Fibroblast of skin of left quadriceps (primary cell): ENCODE data around the gene MEN1.

Source experiments
- DNase-seq, 2 experiments: peaks; one replicate each; pipeline ENCODE4 v3.0.0-alpha.2; 2013; ENCODE audit warnings: low read depth in 2 of 2

The MEN1 gene

GRCh38 chr11:64810271-64810890 lies at the start of gene MEN1:
Gene MEN1, minus strand, starts transcription at chr11:64810551. Its CDS starts 442 bp downstream, at chr11:64810109.
- DNase-seq: peak; percentile 85 to 89

- DNase-seq: no peak
Measured at GRCh38 chr11:64859542-64860414, 49.4 kb upstream of the MEN1 start.

GRCh38 chr11:64858467-64859263 lies 48.3 kb upstream of the MEN1 start:
- DNase-seq: no peak

DNA sequence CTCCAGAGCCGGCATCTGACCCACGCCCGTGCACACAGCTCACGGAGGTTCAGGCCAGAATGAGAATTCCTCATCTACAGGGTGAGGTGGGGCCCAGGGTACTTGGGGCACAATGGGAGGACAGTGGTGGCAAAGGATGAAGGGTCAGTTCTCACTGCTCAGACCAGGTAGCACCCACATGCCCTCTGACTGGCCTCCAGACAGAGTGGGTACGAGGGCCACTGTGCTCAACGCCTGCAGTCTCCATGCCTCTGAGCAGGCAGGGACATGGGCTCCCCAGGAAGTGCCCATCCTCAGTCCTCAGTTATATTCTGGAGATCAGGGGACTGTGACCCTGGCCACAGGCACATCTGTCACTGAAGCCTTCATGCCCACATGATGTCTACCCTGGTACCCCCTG lies 47.1 kb upstream of the MEN1 start:
- DNase-seq: no peak

DNA sequence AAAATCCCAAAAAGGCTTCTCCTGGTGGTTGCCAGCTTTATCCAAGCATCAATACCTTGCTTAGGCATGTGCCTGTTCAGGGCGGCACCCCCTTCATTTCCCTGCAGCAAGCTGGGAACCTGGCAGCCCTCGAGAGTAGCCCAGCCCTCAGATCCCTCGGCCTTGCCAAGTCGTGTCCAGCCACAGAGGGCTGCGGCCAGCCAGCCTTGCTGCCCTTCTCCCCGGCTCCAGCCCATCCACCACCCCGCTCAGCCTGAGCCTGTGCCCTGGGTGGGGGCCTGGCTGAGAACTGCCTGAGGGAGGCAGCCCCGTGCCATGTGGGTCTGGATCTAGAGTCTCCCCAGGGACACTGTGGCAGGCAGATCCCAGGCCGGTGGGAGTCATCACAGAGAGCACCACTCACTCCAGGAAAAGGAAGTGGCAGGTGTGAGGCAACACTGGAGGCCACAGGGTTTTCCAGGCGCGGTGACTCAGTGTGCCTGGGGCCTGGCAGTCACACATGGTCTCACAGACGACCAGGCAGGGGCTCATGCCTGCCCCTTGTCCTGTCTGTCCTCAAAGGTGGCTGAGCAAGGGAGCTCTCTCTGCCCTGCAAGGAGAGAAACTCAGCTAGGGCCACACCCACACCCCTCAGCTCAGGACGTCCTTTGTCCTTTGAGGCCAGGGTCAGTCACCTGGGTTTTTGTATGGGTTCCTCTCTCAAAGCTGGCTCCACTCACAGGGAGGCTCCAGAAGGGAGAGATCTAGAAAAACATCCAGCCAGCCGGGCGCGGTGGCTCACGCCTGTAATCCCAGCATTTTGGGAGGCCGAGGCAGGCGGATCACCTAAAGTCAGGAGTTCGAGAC lies 46.3 kb upstream of the MEN1 start:
- no peak for DNase-seq

GRCh38 chr11:64855596-64856304 lies 45.4 kb upstream of the MEN1 start:
- DNase-seq: no peak

DNA sequence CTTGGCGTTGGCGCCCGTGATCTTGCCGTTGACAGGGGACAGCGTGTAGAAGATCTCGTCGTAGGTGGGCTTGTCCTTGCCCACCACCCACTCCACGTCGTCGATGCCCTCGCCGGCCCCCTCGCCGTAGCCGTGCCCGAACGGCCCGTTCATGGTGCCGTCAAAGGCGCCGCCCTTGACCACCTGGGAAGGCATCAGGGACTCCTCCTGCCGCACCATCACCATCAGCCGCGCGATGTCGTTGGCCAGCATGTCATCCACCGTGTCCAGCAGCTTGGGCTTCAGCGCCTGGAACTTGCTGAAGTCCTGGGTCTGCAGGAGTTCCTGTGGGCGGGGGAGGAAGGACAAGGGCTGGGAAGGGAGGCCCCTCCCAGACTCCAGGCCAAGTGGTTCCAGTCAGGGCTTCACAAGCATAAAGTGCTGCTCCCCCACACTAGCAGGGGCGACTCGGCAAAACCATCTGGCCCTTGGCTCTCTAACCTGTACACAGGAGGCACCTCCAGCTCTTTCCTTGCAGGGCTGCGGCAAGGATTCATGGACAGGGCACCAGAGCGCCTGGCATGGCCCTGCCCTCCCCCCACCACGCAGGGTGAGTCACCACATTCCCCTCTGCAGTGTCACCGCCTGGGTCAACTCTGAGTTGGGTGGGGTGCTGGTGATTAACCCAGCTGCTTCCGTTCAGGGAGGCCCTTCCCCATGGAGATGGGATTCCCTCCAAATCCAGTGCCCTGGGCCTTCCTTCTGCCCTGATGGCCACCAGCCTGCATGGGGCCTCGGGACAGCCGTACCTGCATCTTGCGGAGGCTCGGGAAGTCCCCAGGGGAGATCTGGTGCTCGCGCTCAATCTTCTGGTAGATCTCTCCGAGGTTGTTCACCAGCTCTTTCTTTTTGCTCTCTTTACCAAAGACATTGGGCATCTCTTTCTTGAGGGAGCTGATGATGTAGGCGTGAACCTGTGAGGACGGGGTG lies 44.5 kb upstream of the MEN1 start:
- DNase-seq: peak; percentile 54 to 60

DNA sequence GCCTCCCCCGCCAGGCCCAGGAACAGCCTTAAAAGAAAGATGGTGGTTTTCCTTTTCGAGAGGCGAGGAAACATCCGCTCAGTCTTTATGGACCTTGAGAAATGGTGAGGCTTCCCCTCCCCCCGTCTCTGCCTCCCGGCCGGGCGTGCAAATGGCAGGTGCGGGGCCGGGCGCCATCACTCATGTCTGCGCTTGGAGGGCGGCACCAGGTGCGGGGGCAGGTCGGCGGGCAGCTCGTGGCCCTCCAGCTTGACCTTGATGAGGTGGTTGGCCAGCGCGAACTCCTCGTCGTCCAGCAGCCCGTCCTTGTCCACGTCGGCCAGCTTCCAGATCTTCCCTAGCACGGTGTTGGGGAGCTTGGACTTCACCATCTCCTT lies 43.8 kb upstream of the MEN1 start:
- DNase-seq: no peak

DNA sequence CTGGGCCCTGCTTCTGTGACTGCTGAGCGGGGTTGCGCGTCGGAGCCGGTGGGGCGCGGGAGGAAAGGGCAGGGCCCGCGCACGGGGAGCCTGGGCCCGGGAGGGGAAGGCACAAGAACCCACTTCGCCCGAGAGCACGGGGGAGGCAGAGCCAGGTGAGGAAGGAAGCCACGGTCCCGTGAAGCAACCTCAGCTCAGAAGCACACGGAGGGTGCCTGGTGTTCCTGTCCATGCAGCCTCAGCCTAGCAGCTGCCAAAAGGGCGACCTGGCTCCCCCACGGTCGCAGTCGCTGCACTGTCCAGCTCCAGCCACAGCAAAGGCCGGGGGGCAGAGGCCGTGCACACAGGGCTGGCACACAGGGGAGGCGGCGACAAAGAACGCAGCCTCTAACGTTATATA lies 43.4 kb upstream of the MEN1 start:
- no peak for DNase-seq

DNA sequence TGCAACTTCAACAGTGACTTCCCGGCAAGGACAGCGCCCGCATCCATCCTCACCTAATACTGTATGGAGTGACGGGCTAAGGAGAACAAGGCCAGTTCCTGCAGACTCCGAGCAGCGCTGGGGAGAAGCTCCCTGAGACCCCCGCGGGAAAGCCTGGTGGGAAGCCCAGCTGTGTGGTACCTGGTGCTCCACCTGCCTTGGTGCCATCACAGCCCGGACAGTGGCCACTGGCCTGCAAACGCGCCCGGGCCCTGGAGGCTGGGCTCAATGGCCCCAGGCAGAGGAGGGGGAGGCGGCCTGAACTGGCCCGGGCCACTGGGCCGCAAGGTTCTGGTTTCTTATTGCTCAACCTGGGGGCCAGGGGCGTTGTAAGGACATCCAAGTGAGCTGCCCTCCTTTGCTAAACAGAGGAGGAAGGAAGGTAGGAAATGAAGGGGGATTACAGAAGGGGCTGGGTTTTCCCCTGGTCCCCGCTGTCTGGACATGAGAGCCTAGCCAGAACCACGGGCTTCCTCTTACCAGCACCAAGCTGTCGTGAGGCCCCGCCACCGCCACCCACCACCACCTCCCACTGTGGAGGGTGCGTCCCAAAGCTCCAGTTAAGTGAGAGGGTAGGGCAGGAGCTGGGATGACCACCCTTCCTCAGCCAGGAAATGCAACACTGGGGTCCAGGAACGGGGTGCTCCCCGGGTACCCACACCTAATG lies 42.6 kb upstream of the MEN1 start:
- no peak for DNase-seq

DNA sequence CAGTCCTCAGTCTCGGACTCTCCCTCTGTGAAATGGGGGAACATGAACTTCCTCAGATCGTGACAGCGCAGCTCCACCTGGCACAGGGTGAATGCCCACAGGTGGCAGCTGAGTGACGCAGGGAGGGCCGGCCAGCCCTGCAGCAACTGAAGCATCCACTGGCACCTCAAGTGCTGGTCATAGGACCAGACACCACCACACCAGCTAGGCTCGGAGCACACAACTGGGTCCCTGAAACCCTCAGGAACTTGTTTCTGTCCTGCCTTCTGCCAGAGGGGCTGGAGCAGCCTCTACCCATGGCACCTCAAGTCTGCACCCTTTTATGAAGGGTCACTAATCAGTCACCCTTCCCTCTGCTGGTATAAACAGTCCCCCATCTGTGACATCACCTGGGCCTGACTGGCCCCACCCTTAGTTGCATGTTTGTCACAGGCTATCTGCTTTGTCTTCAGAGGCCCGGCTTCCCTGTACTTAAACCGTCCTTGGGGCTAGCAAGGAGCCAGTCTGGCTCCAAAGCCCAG lies 41.5 kb upstream of the MEN1 start:
- no peak for DNase-seq

DNA sequence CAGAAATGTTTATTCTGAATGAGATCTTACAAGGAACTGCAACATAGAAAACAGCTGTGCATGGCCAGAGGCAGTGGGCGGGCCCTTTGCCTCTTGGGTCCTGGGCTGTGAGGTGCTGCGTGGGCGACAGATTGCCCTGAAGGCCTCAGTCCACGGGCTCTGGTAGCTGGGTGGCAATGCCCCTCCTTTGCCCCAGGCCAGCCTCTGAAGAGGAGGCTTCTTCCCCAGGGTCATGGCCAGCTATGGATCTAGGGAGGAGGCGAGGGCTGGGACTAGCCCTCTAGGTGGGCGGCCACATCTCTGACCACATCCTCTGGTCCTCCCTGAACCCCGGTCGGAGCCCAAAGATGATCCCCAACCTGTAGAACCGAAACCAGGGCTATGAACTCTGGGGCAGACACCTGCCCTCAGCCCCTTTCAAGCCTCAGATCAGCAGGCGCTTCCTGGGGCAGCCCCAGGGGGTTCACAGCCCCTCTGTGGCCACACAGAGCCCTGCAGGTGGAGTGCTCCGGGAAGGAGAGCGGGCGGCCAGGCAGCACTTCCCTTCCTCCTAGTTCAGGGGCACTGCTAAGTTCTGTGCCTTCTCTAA lies 40.7 kb upstream of the MEN1 start:
- DNase-seq: no peak

- DNase-seq: no peak
Measured at GRCh38 chr11:64849598-64850356, 39.4 kb upstream of the MEN1 start.

GRCh38 chr11:64848826-64849597 lies 38.7 kb upstream of the MEN1 start:
- DNase-seq: no peak

GRCh38 chr11:64848214-64848825 lies 38.0 kb upstream of the MEN1 start:
- DNase-seq: no peak

GRCh38 chr11:64846998-64847666 lies 36.8 kb upstream of the MEN1 start:
- DNase-seq: peak; percentile 74 to 78
